Mucosa of rectum (tissue), 2 donors: ENCODE measurements around the gene PDZD2.
"Not testable (repeated sequence)": the region's sequence is repeated elsewhere in the genome, so short reads cannot be mapped to it uniquely, and the experiment has no call there.

Source experiments
- H3K27ac ChIP-seq, 2 donors: one replicate each; pipeline ENCODE4 v1.7.0; 2013; ENCODE audit warnings: inconsistent platforms in 2 of 2, low read depth in 2 of 2, low read length in 2 of 2
- H3K27me3 ChIP-seq, 2 donors: one replicate each; pipeline ENCODE4 v1.7.0; 2013; ENCODE audit warnings: low read length in 2 of 2; ENCODE audit not compliant: control insufficient read depth in 2 of 2, insufficient read depth in 2 of 2
- H3K36me3 ChIP-seq, 2 donors: one replicate each; pipeline ENCODE4 v1.7.0; 2013; ENCODE audit warnings: low read length in 2 of 2; ENCODE audit not compliant: control insufficient read depth in 2 of 2, insufficient read depth in 2 of 2
- H3K4me1 ChIP-seq, 2 donors: one replicate each; pipeline ENCODE4 v1.7.0; 2013; ENCODE audit warnings: low read length in 2 of 2, mild to moderate bottlenecking in 1 of 2; ENCODE audit not compliant: control insufficient read depth in 2 of 2, insufficient read depth in 2 of 2
- H3K4me3 ChIP-seq, 2 donors: one replicate each; pipeline ENCODE4 v1.7.0; 2013; ENCODE audit warnings: low read length in 2 of 2
- H3K9ac ChIP-seq, 2 donors: one replicate each; pipeline ENCODE4 v1.7.0; 2013; ENCODE audit warnings: low read length in 2 of 2, low read depth in 1 of 2, mild to moderate bottlenecking in 1 of 2
- H3K9me3 ChIP-seq, 2 donors: one replicate each; pipeline ENCODE4 v1.7.0; 2013; ENCODE audit warnings: low read length in 2 of 2; ENCODE audit not compliant: control insufficient read depth in 2 of 2
- donor health status: healthy.
- donor health status: Normal muscosa, but diverticular disease.

Gene PDZD2

GRCh38 chr5:31638748-31639418 lies at the start of gene PDZD2:
Gene PDZD2 (plus strand): TSS chr5:31639131.
- H3K36me3 ChIP-seq: no peaks in the 10 kb centered on the region
- no peak within 1 kb of the TSS for H3K27ac ChIP-seq
- peak within 1 kb of the TSS; percentile 2 to 33 for H3K9ac ChIP-seq
- H3K4me3 ChIP-seq: peak within 1 kb of the TSS; percentile 40 to 70
- H3K27me3 ChIP-seq: peaks cover 10 to 18% of the 10 kb centered on the region in 2 donors
- peaks cover 4% of the 10 kb centered on the region in 2 donors for H3K4me1 ChIP-seq
- no peaks in the 10 kb centered on the region for H3K9me3 ChIP-seq

GRCh38 chr5:31593665-31594064 lies 45.3 kb upstream of the PDZD2 start:
- H3K9ac ChIP-seq: no peak overlapping the region
- H3K36me3 ChIP-seq: no peaks in the 10 kb centered on the region
- H3K4me1 ChIP-seq: no peaks in the 10 kb centered on the region
- no peak overlapping the region for H3K4me3 ChIP-seq
- H3K27ac ChIP-seq: no peak overlapping the region
- H3K9me3 ChIP-seq: no peaks in the 10 kb centered on the region
- H3K27me3 ChIP-seq: peaks cover 0 to 2% of the 10 kb centered on the region in 2 donors

- Histone ChIP-seq H3K27me3 (peaks cover 0 to 2% of the 10 kb centered on the region in 2 donors), H3K36me3 (no peaks in the 10 kb centered on the region), H3K4me3 (no peak overlapping the region), H3K4me1 (no peaks in the 10 kb centered on the region), H3K9ac (no peak overlapping the region), H3K27ac (no peak overlapping the region), H3K9me3 (no peaks in the 10 kb centered on the region)
These were observed 42.6 kb upstream of the PDZD2 start for GRCh38 chr5:31596354-31596753.

- Histone ChIP-seq H3K27me3 (no peaks in the 10 kb centered on the region), H3K4me3 (no peak overlapping the region), H3K9me3 (no peaks in the 10 kb centered on the region), H3K9ac (no peak overlapping the region), H3K4me1 (no peaks in the 10 kb centered on the region), H3K36me3 (no peaks in the 10 kb centered on the region), H3K27ac (no peak overlapping the region)
These were observed 40.0 kb upstream of the PDZD2 start for GRCh38 chr5:31598640-31599611.

GRCh38 chr5:31602305-31602704 lies 36.6 kb upstream of the PDZD2 start:
- H3K27ac ChIP-seq, H3K9me3 ChIP-seq, H3K36me3 ChIP-seq, H3K27me3 ChIP-seq, H3K4me3 ChIP-seq, H3K4me1 ChIP-seq, H3K9ac ChIP-seq: not testable (repeated sequence)

- Histone ChIP-seq H3K27me3 (no peaks in the 10 kb centered on the region), H3K27ac (no peak overlapping the region), H3K9me3 (no peaks in the 10 kb centered on the region), H3K36me3 (no peaks in the 10 kb centered on the region), H3K4me3 (no peak overlapping the region), H3K9ac (no peak overlapping the region), H3K4me1 (no peaks in the 10 kb centered on the region)
These were observed 34.7 kb upstream of the PDZD2 start for GRCh38 chr5:31604240-31604639.

GRCh38 chr5:31604644-31605043 lies 34.3 kb upstream of the PDZD2 start:
- Histone ChIP-seq H3K4me3 (no peak overlapping the region), H3K9ac (no peak overlapping the region), H3K9me3 (no peaks in the 10 kb centered on the region), H3K27me3 (no peaks in the 10 kb centered on the region), H3K27ac (no peak overlapping the region), H3K36me3 (no peaks in the 10 kb centered on the region), H3K4me1 (no peaks in the 10 kb centered on the region)

GRCh38 chr5:31605920-31606319 lies 33.0 kb upstream of the PDZD2 start:
- Histone ChIP-seq H3K27me3 (no peaks in the 10 kb centered on the region), H3K4me1 (no peaks in the 10 kb centered on the region), H3K9me3 (no peaks in the 10 kb centered on the region), H3K36me3 (no peaks in the 10 kb centered on the region), H3K4me3 (no peak overlapping the region), H3K27ac (no peak overlapping the region), H3K9ac (no peak overlapping the region)

GRCh38 chr5:31607546-31607945 lies 31.4 kb upstream of the PDZD2 start:
- H3K9ac ChIP-seq: no peak overlapping the region
- no peaks in the 10 kb centered on the region for H3K4me1 ChIP-seq
- no peak overlapping the region for H3K4me3 ChIP-seq
- no peaks in the 10 kb centered on the region for H3K27me3 ChIP-seq
- H3K27ac ChIP-seq: no peak overlapping the region
- no peaks in the 10 kb centered on the region for H3K9me3 ChIP-seq
- H3K36me3 ChIP-seq: no peaks in the 10 kb centered on the region

- H3K4me1 ChIP-seq: no peaks in the 10 kb centered on the region
- H3K9me3 ChIP-seq: no peaks in the 10 kb centered on the region
- no peaks in the 10 kb centered on the region for H3K36me3 ChIP-seq
- H3K27me3 ChIP-seq: no peaks in the 10 kb centered on the region
- H3K9ac ChIP-seq: no peak overlapping the region
- H3K27ac ChIP-seq: no peak overlapping the region
- no peak overlapping the region for H3K4me3 ChIP-seq
These were observed 27.9 kb upstream of the PDZD2 start for GRCh38 chr5:31611002-31611401.
